Tibial nerve (tissue), 4 donors: ENCODE data around the gene AGFG2. TPM values are rescaled to one million over a fixed set of nuclear protein-coding genes. Genes with fewer than 3 reads are reported as not detected.
A peak's percentile ranks its signal among the peaks of the same experiment; 100 is the strongest.
"Not testable (repeated sequence)": the region's sequence is repeated elsewhere in the genome, so short reads cannot be mapped to it uniquely, and the experiment has no call there.

Experiments
- DNase-seq, 2 donors: peaks; one replicate each; pipeline ENCODE4 v3.0.0-alpha.2; 2019; ENCODE audit warnings: low spot score in 2 of 2
- H3K27ac ChIP-seq, 4 donors: fragments of 200-600 bp; sonication (generic) in 3 of 4; one replicate each; pipeline ENCODE4 v1.5.1; 2017 to 2019; ENCODE audit warnings: mild to moderate bottlenecking in 1 of 4
- H3K27me3 ChIP-seq, 2 donors: fragments of 200-600 bp; sonication (generic) in 1 of 2; one replicate each; pipeline versions ENCODE4 v1.5.1 to v1.6.0; 2017 to 2019
- H3K36me3 ChIP-seq, 3 donors: fragments of 200-600 bp; sonication (generic); one replicate each; pipeline ENCODE4 v1.5.1; 2018 to 2019
- H3K4me1 ChIP-seq, 4 donors: fragments of 200-600 bp; sonication (generic) in 3 of 4; one replicate each; pipeline ENCODE4 v1.5.1; 2017 to 2019
- H3K4me3 ChIP-seq, 4 donors: fragments of 200-600 bp; sonication (generic) in 3 of 4; one replicate each; pipeline ENCODE4 v1.5.1; 2017 to 2019; ENCODE audit warnings: mild to moderate bottlenecking in 1 of 4, moderate library complexity in 1 of 4
- H3K9me3 ChIP-seq, 4 donors: fragments of 200-600 bp; sonication (generic) in 3 of 4; one replicate each; pipeline ENCODE4 v1.5.1; 2017 to 2019
- CTCF ChIP-seq, 5 experiments: fragments of 200-600 bp in 3 of 5; fragments of 450-650 bp in 2 of 5; sonication (generic) in 3 of 5; IDR thresholded peaks; one replicate each; pipeline ENCODE4 v1.5.1; 2016 to 2019; ENCODE audit warnings: antibody characterized with exemption in 5 of 5, mild to moderate bottlenecking in 3 of 5, moderate library complexity in 2 of 5
- EP300 ChIP-seq, 2 donors: sonication (generic); formaldehyde crosslinking; IDR thresholded peaks; one replicate each; pipeline ENCODE4 v1.6.1; 2017; ENCODE audit warnings: antibody characterized with exemption in 2 of 2, mild to moderate bottlenecking in 1 of 2
- POLR2A ChIP-seq, 2 donors: fragments of 450-650 bp; IDR thresholded peaks; one replicate each; pipeline ENCODE4 v1.6.1; 2017; ENCODE audit warnings: antibody characterized with exemption in 2 of 2, mild to moderate bottlenecking in 2 of 2, moderate library complexity in 2 of 2
- WGBS, 2 donors: methylation state at CpG; one replicate each; pipeline ENCODE4 v1.1.5; 2018; 5-methylcytosine and 5-hydroxymethylcytosine counted together
- total RNA-seq, 4 donors: library from RNA; depleted of rRNA; stranded (reverse); fragments of >200 nt; gene quantifications; one replicate each; pipeline ENCODE4 v1.1.0, GENCODE V29; 2016

AGFG2 gene
- total RNA-seq, 4 donors from 2014 or later: 17.1 to 54.6 (median 35.0) TPM

- Histone ChIP-seq H3K4me3 (peak overlapping the region in 1 of 4 donors; percentile 49), H3K27me3 (no peaks in the 10 kb centered on the region), H3K36me3 (peaks cover 0 to 33% (median 0%) of the 10 kb centered on the region in 3 donors), H3K4me1 (peaks cover 0 to 27% (median 5%) of the 10 kb centered on the region in 4 donors), H3K27ac (peak overlapping the region in 1 of 4 donors; percentile 75), H3K9me3 (no peaks in the 10 kb centered on the region)
- WGBS, 2 donors: 84 to 87% methylated on average over 5 of the region's 5 CpGs
- TF ChIP-seq EP300 (IDR thresholded peaks at IDR 0.05): no peak
- TF ChIP-seq POLR2A (IDR thresholded peaks at IDR 0.05): no peak
- TF ChIP-seq CTCF (IDR thresholded peaks at IDR 0.05): no peak
- no peak for DNase-seq
Measured at GRCh38 chr7:100492738-100493475, 46.1 kb upstream of the AGFG2 start.

GRCh38 chr7:100493476-100494264 lies 45.3 kb upstream of the AGFG2 start:
- no peak for TF ChIP-seq POLR2A (IDR thresholded peaks at IDR 0.05)
- TF ChIP-seq EP300 (IDR thresholded peaks at IDR 0.05): no peak
- TF ChIP-seq CTCF (IDR thresholded peaks at IDR 0.05): peak in 1 of 5 experiments; percentile 13
- Histone ChIP-seq H3K27ac (peak overlapping the region in 2 of 4 donors; percentile 7 to 75), H3K9me3 (no peaks in the 10 kb centered on the region), H3K4me3 (peak overlapping the region; percentile 21 to 49 (median 32)), H3K4me1 (peaks cover 0 to 27% (median 5%) of the 10 kb centered on the region in 4 donors), H3K36me3 (peaks cover 0 to 25% (median 0%) of the 10 kb centered on the region in 3 donors), H3K27me3 (no peaks in the 10 kb centered on the region)
- 9 to 13% methylated on average over 29 to 36 of the region's 56 CpGs for WGBS, 2 donors
- DNase-seq: no peak

GRCh38 chr7:100496509-100496908 lies 42.5 kb upstream of the AGFG2 start:
- Histone ChIP-seq H3K9me3 (no peaks in the 10 kb centered on the region), H3K4me3 (no peak overlapping the region), H3K4me1 (peaks cover 0 to 20% (median 5%) of the 10 kb centered on the region in 4 donors), H3K27me3 (no peaks in the 10 kb centered on the region), H3K36me3 (peaks cover 0 to 8% (median 0%) of the 10 kb centered on the region in 3 donors), H3K27ac (no peak overlapping the region)
- no peak for DNase-seq
- WGBS, 2 donors: 86% methylated on average over 6 of the region's 6 CpGs
- TF ChIP-seq EP300 (IDR thresholded peaks at IDR 0.05) (no peak), POLR2A (IDR thresholded peaks at IDR 0.05) (no peak), CTCF (IDR thresholded peaks at IDR 0.05) (no peak)

- H3K4me3 ChIP-seq, H3K4me1 ChIP-seq, DNase-seq, H3K36me3 ChIP-seq, H3K9me3 ChIP-seq, H3K27me3 ChIP-seq, H3K27ac ChIP-seq: not testable (repeated sequence)
- 88 to 93% methylated on average over 2 of the region's 2 CpGs for WGBS, 2 donors
Measured at GRCh38 chr7:100500743-100501142, 38.3 kb upstream of the AGFG2 start.

- H3K27me3 ChIP-seq, H3K9me3 ChIP-seq, H3K4me1 ChIP-seq, H3K4me3 ChIP-seq, DNase-seq, H3K36me3 ChIP-seq: not testable (repeated sequence)
- peak overlapping the region in 1 of 4 donors; percentile 40 for H3K27ac ChIP-seq
- 92 to 94% methylated on average over 3 of the region's 3 CpGs for WGBS, 2 donors
Measured at GRCh38 chr7:100504031-100504430, 35.0 kb upstream of the AGFG2 start.
